H1 (cell line): ENCODE results near the gene ZNF593. TPM values are rescaled to one million over a fixed set of nuclear protein-coding genes. Genes with fewer than 3 reads are reported as not detected.

Experiments used
- SAP30 ChIP-seq: fragments of 300-600 bp; sonication (generic); IDR thresholded peaks from 2 replicates; pipeline ENCODE4 v1.7.1; 2012; ENCODE audit warnings: low read length, moderate library complexity, mild to moderate bottlenecking, inconsistent platforms; ENCODE audit not compliant: insufficient read depth, insufficient replicate concordance
- TAF7 ChIP-seq: optimal IDR thresholded peaks from 2 replicates; pipeline ENCODE3; 2011; ENCODE audit warnings: low read depth, mild to moderate bottlenecking, inconsistent platforms, low read length, moderate library complexity, borderline replicate concordance
- polyA plus RNA-seq, 7 experiments: library from polyadenylated mRNA; depleted of rRNA in 3 of 7; stranded (reverse) in 5 of 7; unstranded in 2 of 7; fragments of >200 nt in 5 of 7; fragments of 200-250 nt in 2 of 7; gene quantifications; 1 replicate in 5 of 7; 2 replicates in 1 of 7; 4 replicates in 1 of 7; pipeline versions ENCODE4 v1.2.1 to v1.2.3, GENCODE V29; 2011 to 2013; ENCODE audit warnings: missing spikeins in 2 of 7, mixed read lengths in 2 of 7
- total RNA-seq: library from RNA; stranded (reverse); fragmentation: NEBNext Ultra II Directional; extraction: Animal tissue kit (Norgen Biotek cat#: 25700); gene quantifications from 2 replicates; pipeline ENCODE4 v1.2.1, GENCODE V29; 2021

The ZNF593 gene
- total and polyA plus RNA-seq, 2 of the 8 experiments (the other 6 are each of a cell fraction or from before 2014, with no cell fraction given), result 38.2 to 68.0 TPM

DNA sequence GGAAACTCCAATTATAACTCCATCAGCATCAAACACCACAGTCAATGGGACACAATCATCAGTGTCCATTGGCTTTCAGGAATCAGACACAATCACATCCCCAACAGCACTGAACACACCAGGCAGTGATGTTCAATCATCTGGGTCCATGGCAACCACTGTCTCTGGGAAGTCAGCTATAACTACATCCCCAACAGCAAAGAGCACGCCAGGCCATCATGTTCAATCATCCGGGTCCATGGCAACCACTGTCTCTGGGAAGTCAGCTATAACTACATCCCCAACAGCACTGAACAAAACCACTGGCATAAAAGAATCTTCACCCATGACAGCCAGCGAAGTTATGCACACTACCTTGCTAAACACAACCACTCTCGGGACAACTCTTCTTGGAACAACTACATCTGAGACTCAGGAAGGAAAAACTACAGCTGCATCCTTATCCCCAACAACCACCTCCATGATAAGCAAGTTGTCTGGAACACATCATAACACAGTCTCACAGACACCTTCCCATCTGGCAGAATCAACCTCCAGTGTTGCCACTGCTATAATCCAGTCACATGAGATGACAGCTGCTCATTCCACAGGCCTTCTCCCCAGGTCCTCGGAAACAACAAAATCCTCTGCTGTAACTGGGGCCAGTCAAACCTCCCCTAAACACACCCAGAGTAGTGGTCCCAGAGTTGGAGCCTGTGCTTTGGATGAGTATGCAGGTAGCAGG, 40.6 kb downstream of the ZNF593 start (continued):
- no peak for TF ChIP-seq SAP30
- TF ChIP-seq TAF7, result no peak
